ENCODE results near the gene NIN.

Gene NIN

GRCh38 chr14:50762931-50763300 is 68.0 kb downstream of the NIN start:
- no peaks in the 10 kb centered on the region for H3K4me1 ChIP-seq (ENCODE audit: insufficient read depth, low read length)
- no peak overlapping the region for H2AFZ ChIP-seq (ENCODE audit: low read depth, low read length)
- peaks cover 87% of the 10 kb centered on the region for H3K36me3 ChIP-seq (ENCODE audit: insufficient read depth, low read length)
- ATAC-seq (ENCODE audit: insufficient read depth, low read depth) (no peak), DNase-seq (no peak)
- no peaks in the 10 kb centered on the region for H3K9me3 ChIP-seq (ENCODE audit: insufficient read depth, low read length, severe bottlenecking)
- H4K20me1 ChIP-seq (ENCODE audit: insufficient read depth, low read length), result no peaks in the 10 kb centered on the region
- no peak overlapping the region for H3K4me3 ChIP-seq (ENCODE audit: low read depth in 1 of 2, low read length in 2 of 2)
- H3K4me2 ChIP-seq (ENCODE audit: insufficient read depth, low read length), result no peak overlapping the region
- no peak for TF ChIP-seq CTCF (IDR thresholded peaks at IDR 0.05; ENCODE audit: borderline replicate concordance, extremely low read depth, low read length, poor library complexity, severe bottlenecking)
- no peak for TF ChIP-seq EZH2 (IDR thresholded peaks at IDR 0.05; ENCODE audit: borderline replicate concordance, low read depth, low read length, severe bottlenecking)
- no peak overlapping the region for H3K27ac ChIP-seq (ENCODE audit: low read length)
- no peaks in the 10 kb centered on the region for H3K27me3 ChIP-seq (ENCODE audit: insufficient read depth, low read length, poor library complexity)
- no peaks in the 10 kb centered on the region for H3K79me2 ChIP-seq (ENCODE audit: insufficient read depth, low read length)
- no peak overlapping the region for H3K9ac ChIP-seq (ENCODE audit: low read depth, low read length)

- ATAC-seq (ENCODE audit: insufficient read depth, low read depth), result no peak
Observed at GRCh38 chr14:50762001-50762930, 68.7 kb downstream of the NIN start.

GRCh38 chr14:50759800-50760543 is 71.0 kb downstream of the NIN start:
- no peak for DNase-seq
- H3K4me1 ChIP-seq (ENCODE audit: insufficient read depth, low read length), result no peaks in the 10 kb centered on the region
- no peaks in the 10 kb centered on the region for H4K20me1 ChIP-seq (ENCODE audit: insufficient read depth, low read length)
- TF ChIP-seq EZH2 (IDR thresholded peaks at IDR 0.05; ENCODE audit: borderline replicate concordance, low read depth, low read length, severe bottlenecking), result no peak
- TF ChIP-seq CTCF (IDR thresholded peaks at IDR 0.05; ENCODE audit: borderline replicate concordance, extremely low read depth, low read length, poor library complexity, severe bottlenecking), result no peak
- H3K79me2 ChIP-seq (ENCODE audit: insufficient read depth, low read length), result no peaks in the 10 kb centered on the region
- H3K4me2 ChIP-seq (ENCODE audit: insufficient read depth, low read length), result no peak overlapping the region
- H3K27ac ChIP-seq (ENCODE audit: low read length), result no peak overlapping the region
- no peak overlapping the region for H3K4me3 ChIP-seq (ENCODE audit: low read depth in 1 of 2, low read length in 2 of 2)
- H3K27me3 ChIP-seq (ENCODE audit: insufficient read depth, low read length, poor library complexity), result no peaks in the 10 kb centered on the region
- no peaks in the 10 kb centered on the region for H3K9me3 ChIP-seq (ENCODE audit: insufficient read depth, low read length, severe bottlenecking)
- ATAC-seq (ENCODE audit: insufficient read depth, low read depth), result no peak
- no peak overlapping the region for H2AFZ ChIP-seq (ENCODE audit: low read depth, low read length)
- no peak overlapping the region for H3K9ac ChIP-seq (ENCODE audit: low read depth, low read length)
- H3K36me3 ChIP-seq (ENCODE audit: insufficient read depth, low read length), result peaks cover 89% of the 10 kb centered on the region

More at GRCh38 chr14:50762001-50762930, 68.7 kb downstream of the NIN start:
- H3K9ac ChIP-seq (ENCODE audit: low read depth, low read length), result no peak overlapping the region
- H3K9me3 ChIP-seq (ENCODE audit: insufficient read depth, low read length, severe bottlenecking), result no peaks in the 10 kb centered on the region
- H3K27me3 ChIP-seq (ENCODE audit: insufficient read depth, low read length, poor library complexity), result no peaks in the 10 kb centered on the region
- H3K79me2 ChIP-seq (ENCODE audit: insufficient read depth, low read length), result no peaks in the 10 kb centered on the region
- no peak overlapping the region for H2AFZ ChIP-seq (ENCODE audit: low read depth, low read length)
- H4K20me1 ChIP-seq (ENCODE audit: insufficient read depth, low read length), result no peaks in the 10 kb centered on the region
- H3K4me1 ChIP-seq (ENCODE audit: insufficient read depth, low read length), result no peaks in the 10 kb centered on the region
- DNase-seq, result no peak
- TF ChIP-seq EZH2 (IDR thresholded peaks at IDR 0.05; ENCODE audit: borderline replicate concordance, low read depth, low read length, severe bottlenecking) (no peak), CTCF (IDR thresholded peaks at IDR 0.05; ENCODE audit: borderline replicate concordance, extremely low read depth, low read length, poor library complexity, severe bottlenecking) (no peak)
- no peak overlapping the region for H3K4me3 ChIP-seq (ENCODE audit: low read depth in 1 of 2, low read length in 2 of 2)
- H3K27ac ChIP-seq (ENCODE audit: low read length), result no peak overlapping the region
- peaks cover 91% of the 10 kb centered on the region for H3K36me3 ChIP-seq (ENCODE audit: insufficient read depth, low read length)
- no peak overlapping the region for H3K4me2 ChIP-seq (ENCODE audit: insufficient read depth, low read length)

Data from DND-41 (cell line).